GM12892 (cell line): ENCODE measurements around the gene CDON.

Experiments
- POLR2A ChIP-seq: IDR thresholded peaks from 2 replicates; pipeline ENCODE4 v1.6.1; 2011; ENCODE audit warnings: low read depth, low read length, control low read depth
- POLR2AphosphoS5 ChIP-seq: IDR thresholded peaks from 2 replicates; pipeline ENCODE4 v1.6.1; 2011; ENCODE audit warnings: low read depth, low read length, control low read depth

- TF ChIP-seq POLR2AphosphoS5 (no peak), POLR2A (no peak)
These were observed 50.9 kb downstream of the CDON start for GRCh38 chr11:126011754-126012153.
